SK-N-SH (cell line): Measurements from ENCODE around the gene PODN. TPM values are rescaled to one million over a fixed set of nuclear protein-coding genes. Genes with fewer than 3 reads are reported as not detected.

ENCODE experiments used
- CTCF ChIA-PET: fragments of 300-600, 350-600 bp; formaldehyde crosslinking; extraction: SDS; loops from one replicate; lab custom pipeline; 2021; lab: Yijun Ruan, JAX
- POLR2A ChIA-PET: fragments of 350-600 bp; sonication (Branson Sonifier 250); formaldehyde crosslinking; extraction: SDS; loops from one replicate; lab custom pipeline; 2020; ENCODE audit warnings: antibody characterized with exemption, inconsistent platforms; lab: Yijun Ruan, JAX
- DNase-seq: peaks from one replicate; pipeline ENCODE4 v3.0.0; 2012
- H2AFZ ChIP-seq: fragments of 200-600 bp; sonication (generic); 2 replicates; pipeline ENCODE4 v1.8.1; 2016; ENCODE audit warnings: antibody characterized with exemption, mild to moderate bottlenecking, low read depth
- H3F3A ChIP-seq: fragments of 200-600 bp; sonication (generic); replicated peaks from 2 replicates; pipeline ENCODE3; 2016; ENCODE audit warnings: antibody characterized with exemption, mild to moderate bottlenecking; ENCODE audit not compliant: insufficient read depth
- H3K27ac ChIP-seq, 2 experiments: fragments of 200-500 bp in 1 of 2; fragments of 200-600 bp in 1 of 2; sonication (Bioruptor generic) in 1 of 2; sonication (generic), shearing (Covaris generic) in 1 of 2; 2 replicates each; pipeline versions ENCODE4 v1.5.1 to v1.6.1; 2014 to 2016; ENCODE audit warnings: low read depth in 2 of 2, inconsistent platforms in 1 of 2, low read length in 1 of 2, mild to moderate bottlenecking in 1 of 2, mixed read lengths in 1 of 2
- H3K27me3 ChIP-seq: fragments of 200-600 bp; sonication (generic), shearing (Covaris generic); 2 replicates; pipeline ENCODE4 v1.6.1; 2016; ENCODE audit warnings: mixed run types; ENCODE audit not compliant: insufficient read depth
- H3K36me3 ChIP-seq, 2 experiments: fragments of 200-500 bp in 1 of 2; fragments of 200-600 bp in 1 of 2; sonication (Bioruptor generic) in 1 of 2; sonication (generic) in 1 of 2; replicated peaks in 1 of 2; 2 replicates each; pipeline versions ENCODE3 to v1.5.1; 2014 to 2016; ENCODE audit warnings: low read length in 1 of 2, mild to moderate bottlenecking in 1 of 2; ENCODE audit not compliant: insufficient read depth in 2 of 2, control insufficient read depth in 1 of 2
- H3K4me1 ChIP-seq, 2 experiments: fragments of 200-500 bp in 1 of 2; fragments of 200-600 bp in 1 of 2; sonication (Bioruptor generic) in 1 of 2; sonication (generic), shearing (Covaris generic) in 1 of 2; 2 replicates each; pipeline versions ENCODE4 v1.5.1 to v1.6.1; 2014 to 2016; ENCODE audit warnings: low read depth in 1 of 2, low read length in 1 of 2, mixed run types in 1 of 2; ENCODE audit not compliant: insufficient read depth in 2 of 2, control insufficient read depth in 1 of 2
- H3K4me2 ChIP-seq: fragments of 200-600 bp; sonication (generic), shearing (Covaris generic); 2 replicates; pipeline ENCODE4 v1.6.1; 2017; ENCODE audit warnings: mixed run types
- H3K4me3 ChIP-seq, 2 experiments: fragments of 200-500 bp in 1 of 2; fragments of 200-600 bp in 1 of 2; sonication (Bioruptor generic) in 1 of 2; sonication (generic), shearing (Covaris generic) in 1 of 2; 2 replicates each; pipeline versions ENCODE4 v1.5.1 to v1.8.1; 2014 to 2016; ENCODE audit warnings: low read depth in 2 of 2, inconsistent platforms in 1 of 2, low read length in 1 of 2, mild to moderate bottlenecking in 1 of 2, mixed read lengths in 1 of 2, moderate library complexity in 1 of 2
- H3K79me2 ChIP-seq: fragments of 200-600 bp; sonication (generic); 2 replicates; pipeline ENCODE4 v1.8.1; 2017; ENCODE audit warnings: mild to moderate bottlenecking; ENCODE audit not compliant: insufficient read depth
- H3K9ac ChIP-seq: fragments of 200-600 bp; sonication (generic); 2 replicates; pipeline ENCODE4 v1.6.1; 2017; ENCODE audit warnings: mixed run types
- H3K9me2 ChIP-seq: fragments of 200-600 bp; sonication (generic); 2 replicates; pipeline ENCODE4 v1.6.1; 2017; ENCODE audit warnings: mixed run types
- H3K9me3 ChIP-seq: fragments of 200-600 bp; sonication (generic); 2 replicates; pipeline ENCODE4 v1.6.1; 2017; ENCODE audit warnings: mixed run types, mild to moderate bottlenecking, moderate library complexity
- H4K20me1 ChIP-seq: fragments of 200-600 bp; sonication (generic); 2 replicates; pipeline ENCODE4 v1.6.1; 2017; ENCODE audit warnings: mild to moderate bottlenecking, mixed run types; ENCODE audit not compliant: insufficient read depth
- CHD2 ChIP-seq: fragments of 150-350 bp; IDR thresholded peaks from 2 replicates; pipeline ENCODE4 v1.6.1; 2018; ENCODE audit warnings: low read length; ENCODE audit not compliant: partially characterized antibody
- ELF1 ChIP-seq: IDR thresholded peaks from 2 replicates; pipeline ENCODE4 v1.4.0; 2012
- EZH2phosphoT487 ChIP-seq: fragments of 200-600 bp; sonication (generic); IDR thresholded peaks from 2 replicates; pipeline ENCODE4 v1.6.1; 2017; ENCODE audit warnings: low read depth, mixed run types, mild to moderate bottlenecking, antibody characterized with exemption, moderate library complexity, borderline replicate concordance
- FOXM1 ChIP-seq: IDR thresholded peaks from 2 replicates; pipeline ENCODE4 v1.4.0; 2012; ENCODE audit warnings: low read depth, mild to moderate bottlenecking
- GATA2 ChIP-seq: sonication (generic); formaldehyde crosslinking; IDR thresholded peaks from 2 replicates; pipeline ENCODE4 v1.5.0; 2020; ENCODE audit warnings: mild to moderate bottlenecking, missing genetic modification reagents
- MXI1 ChIP-seq: IDR thresholded peaks from 2 replicates; pipeline ENCODE4 v1.6.1; 2012; ENCODE audit warnings: mild to moderate bottlenecking, low read depth, low read length, improper control_type of control experiment
- NFIC ChIP-seq: IDR thresholded peaks from 2 replicates; pipeline ENCODE4 v1.4.0; 2012; ENCODE audit warnings: borderline replicate concordance
- NRF1 ChIP-seq: IDR thresholded peaks from 2 replicates; pipeline ENCODE4 v1.6.1; 2012; ENCODE audit warnings: low read depth, mild to moderate bottlenecking, low read length
- PBX3 ChIP-seq: IDR thresholded peaks from 2 replicates; pipeline ENCODE4; 2012
- POLR2AphosphoS5 ChIP-seq: IDR thresholded peaks from 2 replicates; pipeline ENCODE4 v1.6.1; 2012; ENCODE audit warnings: low read depth, low read length
- RAD21 ChIP-seq: IDR thresholded peaks from 2 replicates; pipeline ENCODE4 v1.6.1; 2012; ENCODE audit warnings: mild to moderate bottlenecking, low read length
- RCOR1 ChIP-seq: fragments of 150-350 bp; IDR thresholded peaks from 2 replicates; pipeline ENCODE4 v1.6.1; 2017; ENCODE audit warnings: antibody characterized with exemption, low read length
- RXRA ChIP-seq: IDR thresholded peaks from 2 replicates; pipeline ENCODE4 v1.4.0; 2012; ENCODE audit warnings: low read depth, mild to moderate bottlenecking, borderline replicate concordance
- SMC3 ChIP-seq: IDR thresholded peaks from 2 replicates; pipeline ENCODE4 v1.6.1; 2012; ENCODE audit warnings: low read depth, low read length, improper control_type of control experiment
- TAF1 ChIP-seq: IDR thresholded peaks from 2 replicates; pipeline ENCODE4 v1.6.1; 2012; ENCODE audit warnings: low read depth, mild to moderate bottlenecking, low read length, moderate library complexity, borderline replicate concordance
- USF2 ChIP-seq: fragments of 150-350 bp; IDR thresholded peaks from 2 replicates; pipeline ENCODE4 v1.6.1; 2017; ENCODE audit warnings: antibody characterized with exemption, low read length, low read depth, borderline replicate concordance
- ZBTB33 ChIP-seq: IDR thresholded peaks from 2 replicates; pipeline ENCODE4 v1.4.0; 2012; ENCODE audit warnings: low read depth, borderline replicate concordance
- WGBS: methylation state at CpG from one replicate; pipeline ENCODE4 v1.1.6; 2017; ENCODE audit warnings: low lambda C conversion rate; 5-methylcytosine and 5-hydroxymethylcytosine counted together
- polyA plus RNA-seq, 3 experiments: library from polyadenylated mRNA; depleted of rRNA; stranded (reverse); fragments of >200 nt; gene quantifications; 2 replicates each; pipeline ENCODE4 v1.2.3, GENCODE V29; 2012
- TF ChIP-seq, protein P1 (sequence below): IDR thresholded peaks from 2 replicates; pipeline ENCODE4 v1.4.0; 2012; ENCODE audit warnings: low read depth, borderline replicate concordance

PODN gene
- polyA plus RNA-seq, 1 of the 3 experiments (the other 2 are of a cell fraction) = 2.0 TPM

- ChIA-PET POLR2A (no interaction called here), CTCF (interaction anchor here (0.8 to 0.9 kb wide), 2 partner anchors 12 to 24 kb away, joined by 3 read pairs; no protein-coding TSS in a partner anchor)
- Histone ChIP-seq H3K79me2 (no peaks in the 10 kb centered on the region), H2AFZ (no peak overlapping the region), H3F3A (no peaks in the 10 kb centered on the region), H3K27ac (no peak overlapping the region), H3K4me2 (no peak overlapping the region), H3K36me3 (peaks cover 9 to 12% of the 10 kb centered on the region in 2 experiments), H3K27me3 (no peaks in the 10 kb centered on the region), H3K9me3 (no peaks in the 10 kb centered on the region), H3K9ac (no peak overlapping the region), H3K4me3 (no peak overlapping the region), H4K20me1 (no peaks in the 10 kb centered on the region), H3K4me1 (peaks cover 0 to 3% of the 10 kb centered on the region in 2 experiments; a peak in 1 of 4 replicates), H3K9me2 (no peaks in the 10 kb centered on the region)
- DNase-seq = no peak
- WGBS = 94% methylated on average over 2 of the region's 2 CpGs
- TF ChIP-seq NRF1 = no peak
- TF ChIP-seq ZBTB33 = no peak
- TF ChIP-seq POLR2AphosphoS5 = no peak
- TF ChIP-seq NFIC = no peak
- no peak for TF ChIP-seq RCOR1
- TF ChIP-seq EZH2phosphoT487 = no peak
- no peak for TF ChIP-seq TAF1
- no peak for TF ChIP-seq PBX3
- TF ChIP-seq SMC3 = no peak
- no peak for TF ChIP-seq MXI1
- no peak for TF ChIP-seq ELF1
- no peak for TF ChIP-seq RAD21
- TF ChIP-seq, protein P1, sequence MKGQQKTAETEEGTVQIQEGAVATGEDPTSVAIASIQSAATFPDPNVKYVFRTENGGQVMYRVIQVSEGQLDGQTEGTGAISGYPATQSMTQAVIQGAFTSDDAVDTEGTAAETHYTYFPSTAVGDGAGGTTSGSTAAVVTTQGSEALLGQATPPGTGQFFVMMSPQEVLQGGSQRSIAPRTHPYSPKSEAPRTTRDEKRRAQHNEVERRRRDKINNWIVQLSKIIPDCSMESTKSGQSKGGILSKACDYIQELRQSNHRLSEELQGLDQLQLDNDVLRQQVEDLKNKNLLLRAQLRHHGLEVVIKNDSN = no peak
- no peak for TF ChIP-seq GATA2 (CRISPR knock-in tag)
- no peak for TF ChIP-seq RXRA
- TF ChIP-seq CHD2 = no peak
- TF ChIP-seq FOXM1 = no peak
- no peak for TF ChIP-seq USF2
These were observed 4.9 kb upstream of the PODN start for GRCh38 chr1:53057127-53057526.
